Mucosa of stomach (tissue), 1 donor: ENCODE measurements around the gene DRGX.

ENCODE experiments used
- H3K27me3 ChIP-seq: one replicate; pipeline ENCODE4 v1.7.0; 2013; ENCODE audit warnings: mild to moderate bottlenecking, low read length; ENCODE audit not compliant: control insufficient read depth, insufficient read depth
- H3K36me3 ChIP-seq: one replicate; pipeline ENCODE4 v1.7.0; 2013; ENCODE audit warnings: low read length; ENCODE audit not compliant: control insufficient read depth, insufficient read depth
- H3K4me1 ChIP-seq: one replicate; pipeline ENCODE4 v1.7.0; 2013; ENCODE audit warnings: mild to moderate bottlenecking, low read length; ENCODE audit not compliant: control insufficient read depth, insufficient read depth
- H3K4me3 ChIP-seq: one replicate; pipeline ENCODE4 v1.7.0; 2013; ENCODE audit warnings: low read length
- H3K9ac ChIP-seq: one replicate; pipeline ENCODE4 v1.7.0; 2013; ENCODE audit warnings: mild to moderate bottlenecking, low read length, moderate library complexity
- H3K9me3 ChIP-seq: one replicate; pipeline ENCODE4 v1.7.0; 2013; ENCODE audit warnings: mild to moderate bottlenecking, low read length, moderate library complexity; ENCODE audit not compliant: control insufficient read depth
- donor health status: Pancreatic carcinoma.

The DRGX gene

DNA sequence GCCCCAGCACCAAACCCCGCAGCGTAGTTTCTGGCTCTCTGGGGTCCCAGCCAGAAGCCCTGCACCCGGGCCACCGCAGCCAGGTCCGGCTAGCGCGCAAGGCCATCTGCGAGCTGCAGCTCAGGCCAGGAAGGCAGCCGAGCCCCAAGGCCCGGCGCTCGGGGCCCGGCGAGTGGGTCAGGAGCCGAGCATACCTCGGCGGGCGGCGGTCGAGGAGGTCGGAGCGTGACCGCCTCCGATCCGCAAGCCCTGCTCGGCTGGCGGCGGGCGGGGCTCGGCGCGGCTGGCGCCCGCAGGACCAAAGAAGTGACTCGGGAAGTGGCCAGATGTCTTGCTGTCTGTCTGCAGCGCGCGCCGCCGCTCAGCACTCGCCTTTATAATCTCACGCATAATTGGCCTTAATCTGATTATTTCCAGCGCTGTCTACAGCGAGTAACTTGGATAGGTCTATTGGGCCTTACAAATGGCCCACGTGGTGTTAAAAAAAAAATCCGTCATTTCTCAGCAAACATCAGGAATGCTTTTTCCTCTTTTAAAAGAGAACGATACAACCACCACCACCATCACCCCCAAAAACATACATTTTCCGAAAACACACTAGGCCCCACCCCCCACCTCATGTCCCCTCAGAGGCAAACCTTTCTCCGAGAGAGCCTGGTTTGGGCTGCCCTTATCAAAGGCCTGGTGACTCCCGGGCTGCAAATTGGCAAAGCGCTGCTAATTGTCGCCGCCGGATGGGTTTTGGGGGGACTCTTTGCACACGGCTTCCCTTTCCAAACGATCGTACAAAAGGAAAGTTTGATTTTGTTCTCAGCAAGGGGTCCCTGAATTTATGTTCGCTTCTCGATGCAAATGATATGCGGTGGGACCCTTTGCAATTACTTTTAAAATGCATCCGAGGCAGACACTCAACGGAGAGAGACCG lies at the start of gene DRGX:
Gene DRGX (minus strand): TSS at position 349 of the 925 bp plus-strand sequence. CDS start 649 bp downstream, outside the sequence.
- Histone ChIP-seq H3K4me3 (no peak within 1 kb of the TSS), H3K9me3 (no peaks in the 10 kb centered on the region), H3K27me3 (peaks cover 73% of the 10 kb centered on the region)

DNA sequence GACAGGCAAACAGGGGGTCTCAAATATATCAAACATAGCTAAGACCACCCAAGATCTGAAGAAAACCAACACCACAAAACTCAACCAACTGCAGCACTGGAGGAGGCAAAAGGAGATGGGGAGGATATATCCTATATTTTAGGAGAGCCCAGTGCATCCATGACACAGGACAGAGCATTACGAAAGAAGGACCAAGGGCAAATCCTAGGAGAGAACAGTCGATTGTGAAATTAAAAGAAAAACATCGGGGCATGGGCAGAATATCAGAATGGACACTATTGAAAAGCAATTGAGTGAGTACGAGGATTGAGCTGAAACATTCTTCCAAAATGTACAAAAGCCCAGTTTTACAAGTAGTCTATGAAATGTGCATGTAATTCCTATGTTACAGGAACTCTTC lies 48.5 kb upstream of the DRGX start:
- no peaks in the 10 kb centered on the region for H3K27me3 ChIP-seq
- no peaks in the 10 kb centered on the region for H3K4me1 ChIP-seq
- H3K9ac ChIP-seq = no peak overlapping the region
- no peaks in the 10 kb centered on the region for H3K9me3 ChIP-seq
- H3K4me3 ChIP-seq = no peak overlapping the region
- no peaks in the 10 kb centered on the region for H3K36me3 ChIP-seq

More for the DNA sequence above, at the start of gene DRGX:
- Histone ChIP-seq H3K36me3 (no peaks in the 10 kb centered on the region), H3K9ac (no peak within 1 kb of the TSS), H3K4me1 (peaks cover 9% of the 10 kb centered on the region)

GRCh38 chr10:49442863-49443262 lies 47.0 kb upstream of the DRGX start:
- no peak overlapping the region for H3K9ac ChIP-seq
- no peaks in the 10 kb centered on the region for H3K9me3 ChIP-seq
- no peaks in the 10 kb centered on the region for H3K4me1 ChIP-seq
- no peaks in the 10 kb centered on the region for H3K36me3 ChIP-seq
- no peaks in the 10 kb centered on the region for H3K27me3 ChIP-seq
- no peak overlapping the region for H3K4me3 ChIP-seq

- Histone ChIP-seq H3K36me3 (no peaks in the 10 kb centered on the region), H3K9ac (no peak overlapping the region), H3K9me3 (no peaks in the 10 kb centered on the region), H3K4me1 (no peaks in the 10 kb centered on the region), H3K27me3 (no peaks in the 10 kb centered on the region), H3K4me3 (no peak overlapping the region)
Measured at GRCh38 chr10:49441488-49442476, 45.9 kb upstream of the DRGX start.

- H3K9me3 ChIP-seq = no peaks in the 10 kb centered on the region
Measured at GRCh38 chr10:49435225-49435624, 39.3 kb upstream of the DRGX start.

GRCh38 chr10:49433069-49433468 lies 37.2 kb upstream of the DRGX start:
- Histone ChIP-seq H3K4me3 (no peak overlapping the region), H3K9me3 (no peaks in the 10 kb centered on the region)

More at GRCh38 chr10:49435225-49435624, 39.3 kb upstream of the DRGX start:
- Histone ChIP-seq H3K27me3 (no peaks in the 10 kb centered on the region), H3K4me1 (no peaks in the 10 kb centered on the region), H3K9ac (no peak overlapping the region), H3K36me3 (no peaks in the 10 kb centered on the region), H3K4me3 (no peak overlapping the region)

DNA sequence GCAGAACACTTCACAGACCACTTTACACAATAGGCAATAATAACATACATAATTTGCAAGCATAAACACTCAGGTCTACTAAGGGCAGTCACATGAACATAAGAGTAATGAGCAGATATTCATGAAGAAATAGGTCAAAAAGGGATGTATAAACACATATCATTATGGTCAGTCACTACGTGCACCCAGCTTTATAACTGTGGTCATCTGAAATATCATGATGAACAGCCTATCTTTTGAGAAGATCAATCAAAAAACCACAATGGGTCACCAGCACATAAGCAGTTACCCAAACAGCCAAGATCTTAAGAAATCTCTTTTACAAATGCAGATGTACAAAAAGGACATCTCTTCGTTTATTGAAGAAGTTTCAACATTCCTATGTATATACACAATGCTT lies 35.5 kb upstream of the DRGX start:
- Histone ChIP-seq H3K9ac (no peak overlapping the region), H3K4me1 (no peaks in the 10 kb centered on the region), H3K36me3 (no peaks in the 10 kb centered on the region), H3K27me3 (no peaks in the 10 kb centered on the region), H3K4me3 (no peak overlapping the region), H3K9me3 (no peaks in the 10 kb centered on the region)

More at GRCh38 chr10:49433069-49433468, 37.2 kb upstream of the DRGX start:
- H3K4me1 ChIP-seq = no peaks in the 10 kb centered on the region
- H3K9ac ChIP-seq = no peak overlapping the region
- no peaks in the 10 kb centered on the region for H3K27me3 ChIP-seq
- no peaks in the 10 kb centered on the region for H3K36me3 ChIP-seq

- H3K4me1 ChIP-seq = no peaks in the 10 kb centered on the region
- no peaks in the 10 kb centered on the region for H3K27me3 ChIP-seq
- H3K9ac ChIP-seq = no peak overlapping the region
- no peak overlapping the region for H3K4me3 ChIP-seq
- no peaks in the 10 kb centered on the region for H3K9me3 ChIP-seq
- H3K36me3 ChIP-seq = no peaks in the 10 kb centered on the region
Measured at GRCh38 chr10:49429458-49429857, 33.6 kb upstream of the DRGX start.

DNA sequence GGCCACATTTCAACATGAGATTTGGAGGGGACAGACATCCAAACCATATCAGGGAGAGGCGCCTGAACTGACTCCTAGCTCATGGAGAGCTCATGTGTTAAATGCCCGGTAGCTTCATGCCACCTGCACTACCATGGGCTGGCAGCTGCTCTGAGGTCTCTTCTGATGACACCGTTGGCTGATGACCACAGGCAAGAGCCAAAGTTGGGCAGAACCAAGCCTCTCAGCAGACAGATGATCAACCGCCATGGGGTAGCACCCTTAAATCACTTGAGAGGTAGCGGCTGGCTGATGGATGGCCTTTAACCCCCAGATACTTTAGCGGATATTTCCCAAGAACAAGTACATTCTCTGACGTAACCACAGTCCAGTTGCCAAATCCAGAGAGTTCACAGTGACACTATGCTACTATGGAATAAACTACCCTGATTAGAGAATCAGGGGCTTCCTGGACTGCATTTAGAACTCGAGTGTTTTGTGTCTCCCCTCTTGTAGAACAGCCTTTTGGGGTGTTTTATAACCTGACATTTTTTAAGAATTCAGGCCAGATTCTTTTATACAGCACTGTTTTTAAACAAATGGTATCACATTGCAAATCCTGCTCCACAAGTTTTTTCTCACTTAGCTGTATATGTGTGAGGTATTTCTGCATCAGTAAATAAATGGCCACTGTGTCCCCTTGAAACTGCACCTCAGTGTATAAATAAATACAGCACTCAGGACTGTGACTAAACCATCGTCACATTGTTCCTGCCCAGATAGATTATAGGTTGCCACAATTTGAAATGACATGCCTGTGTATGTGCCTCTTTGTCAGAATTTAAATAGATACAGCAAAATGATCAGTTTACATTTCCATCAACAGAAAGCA lies 30.8 kb upstream of the DRGX start:
- Histone ChIP-seq H3K9ac (no peak overlapping the region), H3K9me3 (no peaks in the 10 kb centered on the region), H3K4me3 (no peak overlapping the region)

DNA sequence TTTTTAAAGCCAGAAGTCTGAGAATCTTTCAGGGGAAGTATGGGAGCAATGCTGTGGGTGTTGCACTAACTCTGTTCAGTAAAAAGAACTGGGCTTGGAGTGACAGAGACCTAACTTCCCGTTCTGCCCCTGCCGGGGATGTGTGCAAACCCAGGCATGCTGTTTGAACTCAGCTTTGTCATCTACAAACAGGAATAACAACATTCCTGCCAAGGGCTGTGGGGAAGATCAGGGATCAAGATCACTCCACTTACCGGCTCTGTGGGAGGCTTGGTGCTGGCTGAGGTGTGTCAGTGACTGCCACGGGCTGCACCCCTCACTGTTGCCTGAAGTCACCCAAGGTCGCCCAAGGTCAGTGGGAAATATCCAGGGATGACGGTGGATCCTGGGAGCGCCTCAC lies 23.1 kb upstream of the DRGX start:
- no peaks in the 10 kb centered on the region for H3K27me3 ChIP-seq
- H3K36me3 ChIP-seq = no peaks in the 10 kb centered on the region
- H3K4me3 ChIP-seq = no peak overlapping the region

More for the DNA sequence above, 30.8 kb upstream of the DRGX start:
- no peaks in the 10 kb centered on the region for H3K27me3 ChIP-seq
- no peaks in the 10 kb centered on the region for H3K36me3 ChIP-seq
- H3K4me1 ChIP-seq = no peaks in the 10 kb centered on the region

DNA sequence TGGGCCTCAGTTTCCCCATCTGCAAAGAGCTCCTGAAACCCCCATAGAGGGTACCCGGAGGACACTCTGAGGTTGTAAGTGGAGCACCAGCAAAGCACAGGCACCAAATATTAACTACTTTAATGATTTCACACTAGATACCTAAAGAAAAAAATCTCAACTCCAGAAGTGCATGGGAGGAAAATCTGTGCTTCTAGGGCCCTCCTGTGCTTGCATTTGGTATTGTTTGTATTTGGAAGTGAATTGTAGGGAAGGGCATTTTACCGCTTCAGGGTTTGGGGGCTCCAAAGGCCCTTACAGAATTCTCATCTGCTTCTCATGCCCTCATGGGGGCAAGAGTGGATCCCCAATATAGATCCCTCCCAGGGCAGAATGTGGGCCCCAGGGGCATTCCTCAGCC lies 22.4 kb upstream of the DRGX start:
- Histone ChIP-seq H3K4me1 (no peaks in the 10 kb centered on the region), H3K27me3 (no peaks in the 10 kb centered on the region), H3K36me3 (no peaks in the 10 kb centered on the region), H3K4me3 (no peak overlapping the region), H3K9ac (no peak overlapping the region), H3K9me3 (no peaks in the 10 kb centered on the region)

More for the DNA sequence above, 23.1 kb upstream of the DRGX start:
- Histone ChIP-seq H3K9me3 (no peaks in the 10 kb centered on the region), H3K9ac (no peak overlapping the region), H3K4me1 (no peaks in the 10 kb centered on the region)
